K562 (cell line): ENCODE results near the gene ADAMTS2. TPM values are rescaled to one million over a fixed set of nuclear protein-coding genes. Genes with fewer than 3 reads are reported as not detected.

Experiments used
- ATAC-seq: fragments of 200-7000 bp; cut with Tn5 transposase; 3 replicates; pipeline ENCODE4 v1.9.1; 2020; ENCODE audit warnings: moderate library complexity
- BruUV-seq: library from RNA; stranded (reverse); fragments of 400-500 nt; replicated peaks from 2 replicates; lab custom pipeline; 2021; lab: Mats Ljungman, UMichigan
- CTCF ChIA-PET: fragments of 300-600 bp; formaldehyde crosslinking; extraction: SDS; loops from one replicate; lab custom pipeline; 2021; ENCODE audit warnings: low intra/inter-chr PET ratio; lab: Yijun Ruan, JAX
- POLR2A ChIA-PET: fragments of 300-600, 350-650 bp; sonication (Branson Sonifier 250); formaldehyde crosslinking; extraction: SDS; loops from one replicate; lab custom pipeline; 2021; ENCODE audit warnings: antibody characterized with exemption, inconsistent platforms; lab: Yijun Ruan, JAX
- DNase-seq, 4 experiments: peaks; one replicate each; pipeline versions ENCODE4 v3.0.0 to v3.0.0-alpha.2; 2011 to 2018; ENCODE audit warnings: low spot score in 3 of 4, mixed read lengths in 3 of 4; ENCODE audit errors: extremely low read depth in 1 of 4
- FAIRE-seq: peaks from 2 replicates; lab custom pipeline; 2011; peaks lifted over from hg19 to GRCh38; lab: Jason Lieb, UNC
- H2AFZ ChIP-seq: 2 replicates; pipeline ENCODE4 v1.6.0; 2011; ENCODE audit warnings: low read depth, low read length, control low read depth, inconsistent platforms
- H3K27ac ChIP-seq: fragments of 200-600 bp; 3 replicates; pipeline ENCODE4 v1.8.0; 2011; ENCODE audit warnings: low read depth, mild to moderate bottlenecking, control low read depth, inconsistent platforms, low read length, moderate library complexity, mixed read lengths; ENCODE audit errors: extremely low read depth
- H3K27me3 ChIP-seq, 2 experiments: fragments of 300-600 bp in 1 of 2; 2 replicates in 1 of 2; 3 replicates in 1 of 2; pipeline versions ENCODE4 v1.6.0 to v1.8.0; 2011; ENCODE audit warnings: inconsistent platforms in 2 of 2, low read length in 2 of 2, mild to moderate bottlenecking in 1 of 2, mixed read lengths in 1 of 2, moderate library complexity in 1 of 2; ENCODE audit not compliant: control insufficient read depth in 2 of 2, insufficient read depth in 2 of 2
- H3K36me3 ChIP-seq: fragments of 300-600 bp; 3 replicates; pipeline ENCODE4 v1.8.0; 2011; ENCODE audit warnings: mild to moderate bottlenecking, low read length, inconsistent platforms; ENCODE audit not compliant: control insufficient read depth, insufficient read depth
- H3K4me1 ChIP-seq, 2 experiments: fragments of 200-600 bp in 1 of 2; replicated peaks in 1 of 2; 2 replicates in 1 of 2; 3 replicates in 1 of 2; pipeline versions ENCODE4 v1.5.1 to v1.8.0; 2011; ENCODE audit warnings: inconsistent platforms in 2 of 2, low read length in 2 of 2, mild to moderate bottlenecking in 1 of 2, mixed read lengths in 1 of 2, moderate library complexity in 1 of 2; ENCODE audit not compliant: control insufficient read depth in 2 of 2, insufficient read depth in 2 of 2
- H3K4me2 ChIP-seq: 2 replicates; pipeline ENCODE4 v1.6.1; 2011; ENCODE audit warnings: low read length, control low read depth, inconsistent platforms, mixed read lengths; ENCODE audit not compliant: insufficient read depth
- H3K4me3 ChIP-seq: fragments of 200-600 bp; sonication (generic), shearing (Covaris generic); 2 replicates; pipeline ENCODE4 v1.5.1; 2016; ENCODE audit warnings: control low read depth, inconsistent platforms
- H3K79me2 ChIP-seq: fragments of 200-600 bp; 3 replicates; pipeline ENCODE4 v1.8.0; 2011; ENCODE audit warnings: low read length, inconsistent platforms; ENCODE audit not compliant: control insufficient read depth, insufficient read depth
- H3K9ac ChIP-seq, 2 experiments: 2 replicates each; pipeline versions ENCODE4 v1.6.0 to v1.6.1; 2011; ENCODE audit warnings: low read depth in 2 of 2, low read length in 2 of 2, control low read depth in 1 of 2, inconsistent platforms in 1 of 2, mild to moderate bottlenecking in 1 of 2, mixed read lengths in 1 of 2; ENCODE audit not compliant: insufficient read depth in 1 of 2
- H3K9me1 ChIP-seq: one replicate; pipeline ENCODE4 v1.6.0; 2011; ENCODE audit warnings: inconsistent platforms, mild to moderate bottlenecking, low read length, moderate library complexity; ENCODE audit not compliant: control insufficient read depth, insufficient read depth
- H3K9me3 ChIP-seq: replicated peaks from 2 replicates; pipeline ENCODE4 v1.5.1; 2011; ENCODE audit warnings: low read depth, low read length, inconsistent platforms; ENCODE audit not compliant: control insufficient read depth, insufficient read depth
- H4K20me1 ChIP-seq: replicated peaks from 2 replicates; pipeline ENCODE4 v1.6.1; 2011; ENCODE audit warnings: low read length, inconsistent platforms, mixed read lengths; ENCODE audit not compliant: control insufficient read depth, insufficient read depth
- CC2D1A ChIP-seq: fragments of 450-650 bp; IDR thresholded peaks from 2 replicates; pipeline ENCODE4 v1.6.1; 2017; ENCODE audit warnings: mild to moderate bottlenecking
- DPF2 ChIP-seq: fragments of 450-650 bp; IDR thresholded peaks from 2 replicates; pipeline ENCODE4 v1.6.1; 2016
- HMGN3 ChIP-seq: IDR thresholded peaks from 2 replicates; pipeline ENCODE4 v1.6.1; 2011; ENCODE audit warnings: borderline replicate concordance, low read depth, mild to moderate bottlenecking, mixed read lengths, low read length; ENCODE audit not compliant: insufficient read length; ENCODE audit errors: extremely low read depth
- HNRNPLL ChIP-seq: fragments of 200-400 bp; formaldehyde crosslinking; IDR thresholded peaks from 2 replicates; pipeline ENCODE4 v1.6.1; 2017; ENCODE audit warnings: low read length, low read depth, mild to moderate bottlenecking; ENCODE audit not compliant: poor library complexity, severe bottlenecking
- JUN ChIP-seq, 2 experiments: sonication (generic) in 1 of 2; formaldehyde crosslinking in 1 of 2; IDR thresholded peaks; 2 replicates each; pipeline versions ENCODE4 v1.6.1 to v1.8.0; 2012 to 2022; ENCODE audit warnings: borderline replicate concordance in 2 of 2, mild to moderate bottlenecking in 2 of 2, improper control_type of control experiment in 1 of 2, low read depth in 1 of 2, low read length in 1 of 2, missing genetic modification reagents in 1 of 2
- KLF16 ChIP-seq: IDR thresholded peaks from 2 replicates; pipeline ENCODE4 v1.6.1; 2016; ENCODE audit warnings: antibody characterized with exemption
- PCBP2 ChIP-seq: fragments of 200-400 bp; formaldehyde crosslinking; IDR thresholded peaks from 2 replicates; pipeline ENCODE4 v1.6.1; 2018; ENCODE audit warnings: low read length, low read depth, mild to moderate bottlenecking, moderate library complexity; ENCODE audit not compliant: poor library complexity, severe bottlenecking
- SP1 ChIP-seq: sonication (generic); formaldehyde crosslinking; IDR thresholded peaks from 2 replicates; pipeline ENCODE4 v1.8.1; 2022; ENCODE audit warnings: mild to moderate bottlenecking, missing genetic modification reagents
- TARDBP ChIP-seq: fragments of 450-650 bp; IDR thresholded peaks from 2 replicates; pipeline ENCODE4 v1.6.1; 2016
- ZFX ChIP-seq: sonication (generic); formaldehyde crosslinking; IDR thresholded peaks from 2 replicates; pipeline ENCODE4 v1.8.0; 2022; ENCODE audit warnings: mild to moderate bottlenecking, missing genetic modification reagents, moderate library complexity
- ZNF124 ChIP-seq: sonication (generic); formaldehyde crosslinking; IDR thresholded peaks from 2 replicates; pipeline ENCODE4 v1.8.1; 2022; ENCODE audit warnings: missing genetic modification reagents
- ZNF133 ChIP-seq: fragments of 250-450 bp; sonication (Bioruptor Pico); IDR thresholded peaks from 2 replicates; pipeline ENCODE4 v1.4.0; 2020; ENCODE audit warnings: mild to moderate bottlenecking
- ZNF224 ChIP-seq: sonication (generic); formaldehyde crosslinking; IDR thresholded peaks from 2 replicates; pipeline ENCODE4 v1.8.0; 2022; ENCODE audit warnings: mild to moderate bottlenecking, missing genetic modification reagents
- WGBS: fragments of 100-300 bp; shearing (Covaris generic); methylation state at CpG from one replicate; pipeline ENCODE4 v1.1.6; 2016; ENCODE audit warnings: low coverage, mixed read lengths; ENCODE audit not compliant: insufficient coverage; ENCODE audit errors: missing lambda C conversion rate; 5-methylcytosine and 5-hydroxymethylcytosine counted together
- in situ Hi-C: fragments of 300-500 bp; cut with MboI; formaldehyde crosslinking; loops from 4 replicates; pipeline ENCODE4 v1.15.0; 2018; ENCODE audit warnings: inconsistent platforms, mixed read lengths
- intact Hi-C: fragments of 100-400 bp; cut with micrococcal nuclease; formaldehyde crosslinking; loops from 2 replicates; pipeline ENCODE4 v1.14.2; 2022
- polyA plus RNA-seq, 8 experiments: library from polyadenylated mRNA; depleted of rRNA in 4 of 8; stranded (reverse) in 5 of 8; unstranded in 3 of 8; fragments of >200 nt; fragmentation: Nextera tagmentation in 2 of 8; fragmentation: Illumina TruSeq in 1 of 8; extraction: Ambion mirVana in 2 of 8; extraction: Trizol in 1 of 8; gene quantifications; 2 replicates each; pipeline versions ENCODE4 v1.2.1 to v1.2.3, GENCODE V29; 2011 to 2014; ENCODE audit warnings: inconsistent platforms in 1 of 8, missing spikeins in 1 of 8
- total RNA-seq, 7 experiments: library from RNA; depleted of rRNA in 6 of 7; stranded (reverse); fragments of >200 nt in 6 of 7; fragmentation: Illumina TruSeq in 2 of 7; extraction: Trizol in 2 of 7; gene quantifications; 2 replicates each; pipeline versions ENCODE4 v1.2.1 to v1.2.3, GENCODE V29; 2011 to 2021; ENCODE audit warnings: low replicate concordance in 1 of 7
- TF ChIP-seq, protein P1 (sequence below): fragments of 450-650 bp; IDR thresholded peaks from 2 replicates; pipeline ENCODE4 v1.6.1; 2016

The ADAMTS2 gene
- total and polyA plus RNA-seq, 9 of the 15 experiments (the other 6 are each of a cell fraction or from before 2014, with no cell fraction given) = not detected

DNA sequence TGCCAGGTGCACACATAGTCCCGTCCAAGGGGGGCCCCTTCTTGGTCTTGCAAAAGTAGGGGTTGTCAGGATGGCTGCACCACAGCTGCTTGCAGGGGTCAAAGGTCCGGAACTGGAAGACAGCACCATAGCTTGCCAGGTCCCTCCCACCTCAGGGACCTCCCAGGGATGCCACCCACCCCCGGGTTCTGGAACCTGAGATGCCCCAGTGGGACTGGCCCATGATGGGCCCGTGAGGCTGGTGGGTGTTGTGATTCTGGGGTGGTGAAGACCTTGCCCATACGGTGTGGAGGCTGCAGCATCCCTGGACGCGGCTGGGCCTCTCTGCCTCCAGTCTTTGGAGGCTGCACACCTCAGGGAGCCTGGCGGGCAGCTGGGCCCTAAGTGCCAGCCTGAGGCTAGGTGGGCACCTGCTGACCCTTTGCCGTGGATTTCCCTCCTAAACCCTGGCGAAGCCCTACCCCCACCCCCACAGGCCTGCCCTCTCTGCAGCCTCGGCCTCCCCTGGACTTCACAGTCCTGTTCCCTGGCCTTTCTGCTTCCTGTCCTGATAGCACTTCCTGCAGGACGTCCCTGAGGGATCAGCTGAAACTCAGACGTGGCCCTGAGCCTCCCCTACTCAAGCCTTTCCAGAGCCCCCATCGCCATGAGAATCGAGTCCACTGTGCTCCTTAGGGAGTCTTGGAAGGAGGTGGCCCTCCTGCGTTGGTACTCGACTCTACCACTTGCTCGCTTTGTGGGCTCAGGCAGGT lies 192.9 kb downstream of the ADAMTS2 start:
- Histone ChIP-seq H3K9me1 (no peaks in the 10 kb centered on the region), H3K79me2 (no peaks in the 10 kb centered on the region), H3K4me1 (peaks cover 0 to 15% of the 10 kb centered on the region in 2 experiments; a peak in 2 of 5 replicates), H3K4me3 (no peak overlapping the region), H3K4me2 (no peak overlapping the region), H3K27ac (no peak overlapping the region), H3K9ac (no peak overlapping the region), H3K27me3 (peaks cover 0 to 71% of the 10 kb centered on the region in 2 experiments; a peak in 4 of 5 replicates), H2AFZ (no peak overlapping the region), H3K36me3 (no peaks in the 10 kb centered on the region), H3K9me3 (no peaks in the 10 kb centered on the region), H4K20me1 (no peaks in the 10 kb centered on the region)
- FAIRE-seq = no peak
- 1% methylated on average over 18 of the region's 18 CpGs for WGBS
- ATAC-seq = no peak
- intact Hi-C loops (no loop called here), in situ Hi-C loops (no loop called here)
- ChIA-PET POLR2A (interaction anchor here (0.6 kb wide), 1 partner anchor 822 kb away, joined by 3 read pairs; no protein-coding TSS in a partner anchor), CTCF (no interaction called here)
- BruUV-seq = no TSS peak
- DNase-seq = no peak
- TF ChIP-seq, protein P1, sequence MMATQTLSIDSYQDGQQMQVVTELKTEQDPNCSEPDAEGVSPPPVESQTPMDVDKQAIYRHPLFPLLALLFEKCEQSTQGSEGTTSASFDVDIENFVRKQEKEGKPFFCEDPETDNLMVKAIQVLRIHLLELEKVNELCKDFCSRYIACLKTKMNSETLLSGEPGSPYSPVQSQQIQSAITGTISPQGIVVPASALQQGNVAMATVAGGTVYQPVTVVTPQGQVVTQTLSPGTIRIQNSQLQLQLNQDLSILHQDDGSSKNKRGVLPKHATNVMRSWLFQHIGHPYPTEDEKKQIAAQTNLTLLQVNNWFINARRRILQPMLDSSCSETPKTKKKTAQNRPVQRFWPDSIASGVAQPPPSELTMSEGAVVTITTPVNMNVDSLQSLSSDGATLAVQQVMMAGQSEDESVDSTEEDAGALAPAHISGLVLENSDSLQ = no peak
- no peak for TF ChIP-seq PCBP2
- no peak for TF ChIP-seq SP1
- TF ChIP-seq CC2D1A = no peak
- no peak for TF ChIP-seq HNRNPLL
- TF ChIP-seq ZNF133 (CRISPR knock-in tag) = no peak
- TF ChIP-seq ZNF224 (CRISPR knock-in tag) = no peak
- TF ChIP-seq DPF2 = no peak
- TF ChIP-seq HMGN3 = no peak
- TF ChIP-seq TARDBP = no peak
- no peak for TF ChIP-seq ZNF124
- no peak for TF ChIP-seq KLF16
- no peak for TF ChIP-seq ZFX
- no peak for TF ChIP-seq JUN (IDR thresholded peaks at IDR 0.05; ENCODE audit: borderline replicate concordance, low read depth, low read length)
- no peak for TF ChIP-seq JUN (CRISPR knock-in tag; IDR thresholded peaks at IDR 0.05; ENCODE audit: borderline replicate concordance)
- TF ChIP-seq, all 486 proteins: peak for 0
